Lung (tissue), 12 donors: Measurements from ENCODE around the gene SETD1B. TPM values are rescaled to one million over a fixed set of nuclear protein-coding genes. Genes with fewer than 3 reads are reported as not detected.

Experiments
- ATAC-seq: fragments of 200-7000 bp; cut with Tn5 transposase; one replicate; pipeline ENCODE4 v1.9.1; 2020; ENCODE audit warnings: moderate number of reproducible peaks; ENCODE audit not compliant: insufficient read depth, low FRiP score
- DNase-seq, 3 donors: peaks; one replicate each; pipeline ENCODE4 v3.0.0-alpha.2; 2013 to 2017
- H3K27ac ChIP-seq, 2 donors: one replicate each; pipeline ENCODE4 v1.5.1; 2013; ENCODE audit warnings: mild to moderate bottlenecking in 2 of 2, moderate library complexity in 2 of 2, control low read depth in 1 of 2, inconsistent platforms in 1 of 2, low read depth in 1 of 2, low read length in 1 of 2
- H3K27me3 ChIP-seq, 3 donors: one replicate each; pipeline ENCODE4 v1.5.1; 2013; ENCODE audit warnings: low read length in 2 of 3; ENCODE audit not compliant: control insufficient read depth in 3 of 3, insufficient read depth in 3 of 3
- H3K36me3 ChIP-seq, 4 donors: one replicate each; pipeline ENCODE4 v1.5.1; 2013; ENCODE audit warnings: low read length in 4 of 4, mild to moderate bottlenecking in 1 of 4, moderate library complexity in 1 of 4; ENCODE audit not compliant: control insufficient read depth in 4 of 4, insufficient read depth in 4 of 4
- H3K4me1 ChIP-seq, 5 donors: one replicate each; pipeline ENCODE4 v1.5.1; 2013; ENCODE audit warnings: low read length in 5 of 5, mild to moderate bottlenecking in 2 of 5, moderate library complexity in 1 of 5; ENCODE audit not compliant: control insufficient read depth in 5 of 5, insufficient read depth in 5 of 5
- H3K4me3 ChIP-seq: one replicate; pipeline ENCODE4 v1.5.1; 2013; ENCODE audit warnings: mild to moderate bottlenecking, control low read depth, moderate library complexity
- H3K9ac ChIP-seq, 2 donors: one replicate each; pipeline ENCODE4 v1.5.1; 2013; ENCODE audit warnings: low read length in 2 of 2, control low read depth in 1 of 2; ENCODE audit not compliant: insufficient read depth in 1 of 2
- H3K9me3 ChIP-seq, 4 donors: one replicate each; pipeline ENCODE4 v1.5.1; 2013; ENCODE audit warnings: low read length in 3 of 4, mild to moderate bottlenecking in 1 of 4, moderate library complexity in 1 of 4; ENCODE audit not compliant: control insufficient read depth in 4 of 4, insufficient read depth in 3 of 4
- CTCF ChIP-seq: IDR thresholded peaks from 2 replicates; pipeline ENCODE4 v1.5.1; 2012; ENCODE audit warnings: mild to moderate bottlenecking; ENCODE audit errors: control extremely low read depth, extremely low read depth
- WGBS, 2 donors: extraction: QIAGEN DNeasy Blood & Tissue Kit; methylation state at CpG; one replicate each; pipeline ENCODE4 v1.1.7; 2013; 5-methylcytosine and 5-hydroxymethylcytosine counted together
- polyA plus RNA-seq, 2 donors: library from polyadenylated mRNA; stranded (reverse); fragments of 200-250 nt; gene quantifications; one replicate each; pipeline ENCODE4 v1.2.1, GENCODE V29; 2013
- total RNA-seq, 2 donors: library from RNA; depleted of rRNA in 1 of 2; stranded (reverse); fragments of >200 nt in 1 of 2; gene quantifications; one replicate each; pipeline ENCODE4 v1.2.1, GENCODE V29; 2014 to 2021
- donor health status: control.
- donor health status: control.
- donor health status: Bipolar disorder and iron deficiency.
- donor health status: healthy.
- donor health status: DM: yes; HTN: yes; CAD: no.

The SETD1B gene
- total and polyA plus RNA-seq, 4 donors, result 7.3 to 28.1 (median 10.4) TPM

GRCh38 chr12:121773011-121773777 is 30.6 kb upstream of the SETD1B start:
- no peak overlapping the region for H3K9ac ChIP-seq
- H3K9me3 ChIP-seq, result no peaks in the 10 kb centered on the region
- WGBS, 2 donors, result 47 to 51% methylated on average over 14 of the region's 14 CpGs
- no peak overlapping the region for H3K27ac ChIP-seq
- H3K36me3 ChIP-seq, result no peaks in the 10 kb centered on the region
- peaks cover 0 to 9% (median 2%) of the 10 kb centered on the region in 5 donors for H3K4me1 ChIP-seq
- peak; percentile 64 for TF ChIP-seq CTCF
- H3K4me3 ChIP-seq, result no peak overlapping the region
- ATAC-seq (peak; percentile 73), DNase-seq (peak; percentile 61 to 71 (median 65))
- no peaks in the 10 kb centered on the region for H3K27me3 ChIP-seq

GRCh38 chr12:121774968-121775474 is 28.8 kb upstream of the SETD1B start:
- no peaks in the 10 kb centered on the region for H3K9me3 ChIP-seq
- DNase-seq (peak; percentile 46 to 73 (median 72)), ATAC-seq (peak; percentile 30)
- no peaks in the 10 kb centered on the region for H3K27me3 ChIP-seq
- H3K4me3 ChIP-seq, result no peak overlapping the region
- WGBS, 2 donors, result 69 to 88% methylated on average over 14 of the region's 14 CpGs
- peaks cover 0 to 8% (median 2%) of the 10 kb centered on the region in 5 donors for H3K4me1 ChIP-seq
- H3K36me3 ChIP-seq, result peaks cover 0 to 7% (median 0%) of the 10 kb centered on the region in 4 donors
- no peak overlapping the region for H3K9ac ChIP-seq
- TF ChIP-seq CTCF, result no peak
- H3K27ac ChIP-seq, result peak overlapping the region in 1 of 2 donors; percentile 72

GRCh38 chr12:121775501-121775900 is 28.3 kb upstream of the SETD1B start:
- DNase-seq (no peak), ATAC-seq (no peak)
- H3K27ac ChIP-seq, result peak overlapping the region in 1 of 2 donors; percentile 7
- 75 to 86% methylated on average over 16 of the region's 16 CpGs for WGBS, 2 donors
- H3K27me3 ChIP-seq, result no peaks in the 10 kb centered on the region
- no peak for TF ChIP-seq CTCF
- H3K36me3 ChIP-seq, result peaks cover 0 to 7% (median 0%) of the 10 kb centered on the region in 4 donors
- no peaks in the 10 kb centered on the region for H3K9me3 ChIP-seq
- H3K4me3 ChIP-seq, result no peak overlapping the region
- H3K9ac ChIP-seq, result no peak overlapping the region
- H3K4me1 ChIP-seq, result peaks cover 0 to 5% (median 2%) of the 10 kb centered on the region in 5 donors
